Testis (tissue), 3 donors: ENCODE measurements around the gene MADCAM1. TPM values are rescaled to one million over a fixed set of nuclear protein-coding genes. Genes with fewer than 3 reads are reported as not detected.
A peak's percentile ranks its signal among the peaks of the same experiment; 100 is the strongest.

ENCODE experiments used
- DNase-seq: peaks from one replicate; pipeline ENCODE4 v3.0.0-alpha.2; 2019
- H3K27ac ChIP-seq, 2 donors: fragments of 200-600 bp; sonication (generic); one replicate each; pipeline ENCODE4 v1.5.1; 2019
- H3K27me3 ChIP-seq: fragments of 200-600 bp; sonication (generic); one replicate; pipeline ENCODE4 v1.5.1; 2019
- H3K36me3 ChIP-seq: fragments of 200-600 bp; sonication (generic); one replicate; pipeline ENCODE4 v1.5.1; 2017; ENCODE audit warnings: low read depth; ENCODE audit errors: missing control alignments
- H3K4me1 ChIP-seq: fragments of 200-600 bp; sonication (generic); one replicate; pipeline ENCODE4 v1.5.1; 2019
- H3K4me3 ChIP-seq, 2 donors: fragments of 200-600 bp; sonication (generic); one replicate each; pipeline ENCODE4 v1.5.1; 2017 to 2019
- H3K9me3 ChIP-seq: fragments of 200-600 bp; sonication (generic); one replicate; pipeline ENCODE4 v1.5.1; 2017
- POLR2A ChIP-seq: fragments of 450-650 bp; IDR thresholded peaks from one replicate; pipeline ENCODE4 v1.6.1; 2017; ENCODE audit warnings: antibody characterized with exemption, mild to moderate bottlenecking, moderate library complexity
- WGBS, 2 donors: methylation state at CpG; one replicate each; pipeline ENCODE4 v1.1.5; 2018; 5-methylcytosine and 5-hydroxymethylcytosine counted together
- intact Hi-C: fragments of 100-400 bp; cut with DNase I; formaldehyde crosslinking; loops from one replicate; pipeline ENCODE4 v1.15.1; 2023; ENCODE audit warnings: low total_unique reads
- polyA plus RNA-seq: library from polyadenylated mRNA; stranded (reverse); fragments of 350-450 nt; fragmentation: Illumina TruSeq; extraction: RNeasy Lipid Tissue Mini Kit (QIAGEN cat#74804); gene quantifications from one replicate; pipeline ENCODE4 v1.2.3, GENCODE V29; 2014; ENCODE audit warnings: low read depth, low replicate concordance; ENCODE audit not compliant: insufficient read depth
- total RNA-seq, 2 donors: library from RNA; depleted of rRNA; stranded (reverse); fragments of >200 nt; gene quantifications; one replicate each; pipeline ENCODE4 v1.2.3, GENCODE V29; 2016
- TF ChIP-seq, protein P1 (sequence below), 3 experiments: fragments of 450-650 bp in 2 of 3; fragments of 200-600 bp in 1 of 3; sonication (generic) in 1 of 3; IDR thresholded peaks; one replicate each; pipeline ENCODE4 v1.5.1; 2016 to 2019; ENCODE audit warnings: antibody characterized with exemption in 3 of 3, mild to moderate bottlenecking in 2 of 3, moderate library complexity in 1 of 3

Gene MADCAM1
- total and polyA plus RNA-seq, 3 donors from 2014 or later, result 1.6 to 2.3 (median 2.2) TPM

DNA sequence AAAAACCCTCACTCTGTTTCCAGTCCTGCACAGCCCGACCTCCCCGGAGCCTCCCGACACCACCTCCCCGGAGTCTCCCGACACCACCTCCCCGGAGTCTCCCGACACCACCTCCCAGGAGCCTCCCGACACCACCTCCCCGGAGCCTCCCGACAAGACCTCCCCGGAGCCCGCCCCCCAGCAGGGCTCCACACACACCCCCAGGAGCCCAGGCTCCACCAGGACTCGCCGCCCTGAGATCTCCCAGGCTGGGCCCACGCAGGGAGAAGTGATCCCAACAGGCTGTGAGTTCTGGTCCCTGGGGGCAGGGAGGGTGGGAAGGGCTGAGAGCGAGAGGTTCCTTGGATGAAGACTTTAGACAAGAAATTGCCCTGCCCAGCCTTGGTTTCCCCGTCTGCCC, 5.4 kb downstream of the MADCAM1 start:
- 78 to 82% methylated on average over 17 of the region's 17 CpGs for WGBS, 2 donors

DNA sequence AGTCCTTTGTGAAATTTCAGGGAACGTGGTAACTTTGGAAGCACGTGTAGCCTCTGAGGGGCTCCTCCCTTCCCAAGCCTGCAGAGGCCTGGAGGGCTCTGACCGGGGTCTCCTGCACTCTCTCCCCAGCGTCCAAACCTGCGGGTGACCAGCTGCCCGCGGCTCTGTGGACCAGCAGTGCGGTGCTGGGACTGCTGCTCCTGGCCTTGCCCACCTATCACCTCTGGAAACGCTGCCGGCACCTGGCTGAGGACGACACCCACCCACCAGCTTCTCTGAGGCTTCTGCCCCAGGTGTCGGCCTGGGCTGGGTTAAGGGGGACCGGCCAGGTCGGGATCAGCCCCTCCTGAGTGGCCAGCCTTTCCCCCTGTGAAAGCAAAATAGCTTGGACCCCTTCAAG, 8.3 kb downstream of the MADCAM1 start:
- TF ChIP-seq POLR2A, result no peak
- TF ChIP-seq, protein P1, sequence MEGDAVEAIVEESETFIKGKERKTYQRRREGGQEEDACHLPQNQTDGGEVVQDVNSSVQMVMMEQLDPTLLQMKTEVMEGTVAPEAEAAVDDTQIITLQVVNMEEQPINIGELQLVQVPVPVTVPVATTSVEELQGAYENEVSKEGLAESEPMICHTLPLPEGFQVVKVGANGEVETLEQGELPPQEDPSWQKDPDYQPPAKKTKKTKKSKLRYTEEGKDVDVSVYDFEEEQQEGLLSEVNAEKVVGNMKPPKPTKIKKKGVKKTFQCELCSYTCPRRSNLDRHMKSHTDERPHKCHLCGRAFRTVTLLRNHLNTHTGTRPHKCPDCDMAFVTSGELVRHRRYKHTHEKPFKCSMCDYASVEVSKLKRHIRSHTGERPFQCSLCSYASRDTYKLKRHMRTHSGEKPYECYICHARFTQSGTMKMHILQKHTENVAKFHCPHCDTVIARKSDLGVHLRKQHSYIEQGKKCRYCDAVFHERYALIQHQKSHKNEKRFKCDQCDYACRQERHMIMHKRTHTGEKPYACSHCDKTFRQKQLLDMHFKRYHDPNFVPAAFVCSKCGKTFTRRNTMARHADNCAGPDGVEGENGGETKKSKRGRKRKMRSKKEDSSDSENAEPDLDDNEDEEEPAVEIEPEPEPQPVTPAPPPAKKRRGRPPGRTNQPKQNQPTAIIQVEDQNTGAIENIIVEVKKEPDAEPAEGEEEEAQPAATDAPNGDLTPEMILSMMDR (IDR thresholded peaks at IDR 0.05), result no peak
- intact Hi-C loops, result no loop called here
- Histone ChIP-seq H3K9me3 (no peaks in the 10 kb centered on the region), H3K27ac (no peak overlapping the region), H3K4me1 (peaks cover 14% of the 10 kb centered on the region), H3K4me3 (no peak overlapping the region), H3K27me3 (no peaks in the 10 kb centered on the region), H3K36me3 (no peaks in the 10 kb centered on the region)
- WGBS, 2 donors, result 85 to 92% methylated on average over 10 to 14 of the region's 14 CpGs
- DNase-seq, result no peak

More for the DNA sequence above, 5.4 kb downstream of the MADCAM1 start:
- Histone ChIP-seq H3K4me3 (no peak overlapping the region), H3K36me3 (no peaks in the 10 kb centered on the region), H3K4me1 (peaks cover 10% of the 10 kb centered on the region), H3K27ac (no peak overlapping the region), H3K27me3 (no peaks in the 10 kb centered on the region), H3K9me3 (no peaks in the 10 kb centered on the region)
- DNase-seq, result no peak
- no peak for TF ChIP-seq POLR2A
- TF ChIP-seq, protein P1 (IDR thresholded peaks at IDR 0.05), result no peak
- intact Hi-C loops, result no loop called here

DNA sequence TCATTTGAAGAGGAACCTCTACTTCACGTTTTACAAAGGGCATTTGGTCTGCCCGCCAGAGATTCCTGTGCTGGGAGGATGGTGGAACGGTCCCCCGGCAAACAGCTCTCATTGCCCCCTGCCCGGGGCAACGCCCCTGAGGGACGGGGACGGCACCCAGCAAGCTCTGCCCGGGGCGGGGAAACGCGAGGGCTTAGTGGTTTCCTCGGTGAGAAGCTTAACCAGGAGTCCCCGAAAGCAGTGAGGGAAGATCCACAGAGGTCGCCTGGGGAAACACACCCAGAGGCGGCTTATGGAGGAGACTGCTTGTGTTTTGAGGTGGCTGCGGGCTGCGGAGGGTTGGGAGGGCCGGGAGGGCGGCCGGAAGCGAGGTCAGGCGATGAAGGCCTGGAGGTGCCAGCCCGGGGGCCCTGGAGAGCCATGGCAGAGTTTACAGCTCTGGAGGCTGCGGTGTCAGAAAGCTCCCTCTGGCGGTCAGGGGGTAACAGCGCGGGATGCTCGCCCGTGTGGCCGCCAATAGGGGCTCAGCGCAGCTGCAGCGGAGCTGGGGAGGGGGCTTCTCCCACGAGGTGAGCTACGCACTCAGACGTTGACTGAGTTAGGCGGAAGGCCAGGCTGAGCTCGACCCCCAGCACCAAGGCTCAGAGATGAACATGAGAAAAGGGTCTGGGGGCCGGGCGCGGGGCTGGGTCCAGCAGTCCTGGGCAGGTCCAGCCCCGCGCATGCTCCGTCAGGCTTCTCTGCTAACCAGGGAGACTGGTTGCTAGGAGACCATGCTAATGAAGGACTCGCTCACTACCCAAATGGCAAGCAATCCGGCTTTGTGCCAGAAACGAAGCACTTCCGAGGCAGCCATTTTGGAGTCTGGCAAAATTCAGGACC, 10.4 kb downstream of the MADCAM1 start:
- Histone ChIP-seq H3K4me3 (peak overlapping the region; percentile 88 to 96), H3K27me3 (no peaks in the 10 kb centered on the region), H3K36me3 (no peaks in the 10 kb centered on the region), H3K27ac (peak overlapping the region; percentile 81 to 89), H3K9me3 (no peaks in the 10 kb centered on the region), H3K4me1 (peaks cover 14% of the 10 kb centered on the region)
- TF ChIP-seq POLR2A, result no peak
- TF ChIP-seq, protein P1 (IDR thresholded peaks at IDR 0.05), result peak; percentile 89 to 98 (median 98)
- peak; percentile 100 for DNase-seq
- 2 to 4% methylated on average over 46 to 48 of the region's 48 CpGs for WGBS, 2 donors
- intact Hi-C loops, result no loop called here

DNA sequence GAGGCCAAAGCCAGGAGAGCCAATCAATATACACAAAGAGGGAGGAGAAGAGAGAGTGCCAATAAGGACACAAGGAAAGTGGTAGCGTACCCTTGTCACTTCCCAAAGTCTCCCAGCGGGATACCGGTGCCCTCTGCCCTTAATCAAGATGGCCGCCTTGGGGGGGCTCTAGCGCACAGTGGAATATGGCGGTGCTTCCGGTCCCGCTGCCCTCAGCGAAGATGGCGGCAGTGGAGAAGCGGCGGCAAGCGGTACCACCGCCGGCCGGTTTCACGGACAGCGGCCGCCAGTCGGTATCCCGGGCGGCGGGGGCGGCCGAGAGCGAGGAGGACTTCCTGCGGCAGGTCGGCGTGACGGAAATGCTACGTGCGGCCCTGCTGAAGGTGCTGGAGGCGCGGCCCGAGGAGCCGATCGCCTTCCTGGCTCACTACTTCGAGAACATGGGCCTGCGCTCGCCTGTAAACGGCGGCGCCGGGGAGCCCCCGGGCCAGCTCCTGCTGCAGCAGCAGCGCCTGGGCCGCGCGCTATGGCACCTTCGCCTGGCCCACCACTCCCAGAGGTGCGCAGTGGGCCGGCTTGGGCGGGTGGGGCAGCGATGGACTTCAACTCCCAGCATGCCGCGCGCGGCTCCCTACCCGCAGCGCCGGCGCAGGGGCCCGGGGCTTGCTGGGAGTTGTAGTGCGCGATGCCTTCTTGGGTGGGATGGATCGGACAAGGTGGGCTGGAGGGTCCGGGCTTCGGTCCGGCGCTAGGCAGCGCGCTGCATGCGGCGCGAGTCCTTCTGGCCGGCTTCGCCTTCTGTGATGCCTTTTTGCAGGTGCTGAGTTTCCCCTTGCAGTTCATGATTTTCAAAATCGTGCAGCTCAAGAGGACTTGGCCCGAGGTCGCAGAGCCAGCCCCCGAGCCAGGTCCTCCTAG, 11.3 kb downstream of the MADCAM1 start, which contains the start of gene TPGS1:
TPGS1 (plus strand) TSS at position 212 of the 918 bp plus-strand sequence; CDS start at position 222, 10 bp downstream.
- TF ChIP-seq POLR2A, result no peak
- TF ChIP-seq, protein P1 (IDR thresholded peaks at IDR 0.05), result peak in 1 of 3 experiments; percentile 46
- peak within 1 kb of the TSS; percentile 88 to 96 for H3K4me3 ChIP-seq
- DNase-seq, result peak; percentile 89
- no peaks in the 10 kb centered on the region for H3K36me3 ChIP-seq
- WGBS, 2 donors, result 1% methylated on average over 32 to 76 of the region's 81 CpGs
- no peaks in the 10 kb centered on the region for H3K27me3 ChIP-seq
- peaks cover 14% of the 10 kb centered on the region for H3K4me1 ChIP-seq
- H3K27ac ChIP-seq, result peak within 1 kb of the TSS; percentile 81 to 89
- intact Hi-C loops, result no loop called here
- H3K9me3 ChIP-seq, result no peaks in the 10 kb centered on the region
